HEK293T (cell line): ENCODE data around the gene TAS1R2.

Source experiments
- CTCF ChIA-PET: fragments of 350-600 bp; formaldehyde crosslinking; extraction: SDS; loops from one replicate; lab custom pipeline; 2021; ENCODE audit warnings: antibody characterized with exemption, inconsistent platforms; lab: Yijun Ruan, JAX
- POLR2A ChIA-PET: fragments of 350-600 bp; formaldehyde crosslinking; extraction: SDS; loops from one replicate; lab custom pipeline; 2020; ENCODE audit warnings: antibody characterized with exemption, inconsistent platforms; lab: Yijun Ruan, JAX
- DNase-seq: peaks from one replicate; pipeline ENCODE4 v3.0.0; 2012; ENCODE audit warnings: mixed read lengths; ENCODE audit errors: extremely low spot score
- ARNT ChIP-seq: fragments of 450-650 bp; IDR thresholded peaks from 2 replicates; pipeline ENCODE4 v1.6.1; 2017; ENCODE audit warnings: mild to moderate bottlenecking
- BHLHE40 ChIP-seq: fragments of 450-650 bp; IDR thresholded peaks from 2 replicates; pipeline ENCODE4 v1.6.1; 2016; ENCODE audit warnings: mild to moderate bottlenecking, moderate library complexity, borderline replicate concordance
- CTBP1 ChIP-seq: fragments of 450-650 bp; IDR thresholded peaks from 2 replicates; pipeline ENCODE4 v1.6.1; 2016; ENCODE audit warnings: borderline replicate concordance
- ELF4 ChIP-seq: fragments of 450-650 bp; IDR thresholded peaks from 2 replicates; pipeline ENCODE4 v1.6.1; 2017; ENCODE audit warnings: antibody characterized with exemption
- FOXA1 ChIP-seq: fragments of 450-650 bp; IDR thresholded peaks from 2 replicates; pipeline ENCODE4 v1.6.1; 2016; ENCODE audit warnings: mild to moderate bottlenecking
- FOXK2 ChIP-seq: fragments of 450-650 bp; IDR thresholded peaks from 2 replicates; pipeline ENCODE4 v1.6.1; 2016; ENCODE audit warnings: mild to moderate bottlenecking
- FOXM1 ChIP-seq: fragments of 450-650 bp; IDR thresholded peaks from 2 replicates; pipeline ENCODE4 v1.6.1; 2017; ENCODE audit warnings: mild to moderate bottlenecking, borderline replicate concordance
- HDGF ChIP-seq: fragments of 450-650 bp; IDR thresholded peaks from 2 replicates; pipeline ENCODE4 v1.6.1; 2017; ENCODE audit warnings: antibody characterized with exemption, borderline replicate concordance
- L3MBTL2 ChIP-seq: fragments of 450-650 bp; conservative IDR thresholded peaks from 2 replicates; pipeline ENCODE4 v1.6.1; 2016; ENCODE audit warnings: mild to moderate bottlenecking
- LEF1 ChIP-seq: fragments of 450-650 bp; IDR thresholded peaks from 2 replicates; pipeline ENCODE4 v1.6.1; 2017; ENCODE audit warnings: mild to moderate bottlenecking, borderline replicate concordance
- NFRKB ChIP-seq: fragments of 450-650 bp; IDR thresholded peaks from 2 replicates; pipeline ENCODE4 v1.6.1; 2016; ENCODE audit warnings: mild to moderate bottlenecking, moderate library complexity
- PKNOX1 ChIP-seq: fragments of 450-650 bp; IDR thresholded peaks from 2 replicates; pipeline ENCODE4 v1.6.1; 2016
- SP1 ChIP-seq: fragments of 450-650 bp; IDR thresholded peaks from 2 replicates; pipeline ENCODE4 v1.6.1; 2017
- SUZ12 ChIP-seq: fragments of 450-650 bp; IDR thresholded peaks from 2 replicates; pipeline ENCODE4 v1.6.1; 2016; ENCODE audit warnings: mild to moderate bottlenecking
- TARDBP ChIP-seq: fragments of 450-650 bp; IDR thresholded peaks from 2 replicates; pipeline ENCODE4 v1.6.1; 2016
- ZNF384 ChIP-seq: fragments of 450-650 bp; IDR thresholded peaks from 2 replicates; pipeline ENCODE4 v1.6.1; 2016

The TAS1R2 gene

GRCh38 chr1:18830596-18830995, 28.9 kb downstream of the TAS1R2 start:
- ChIA-PET CTCF (no interaction called here), POLR2A (no interaction called here)
- TF ChIP-seq NFRKB: no peak
- TF ChIP-seq HDGF: no peak
- TF ChIP-seq TARDBP: no peak
- no peak for TF ChIP-seq SP1
- TF ChIP-seq ELF4: no peak
- TF ChIP-seq L3MBTL2: no peak
- no peak for TF ChIP-seq FOXK2
- TF ChIP-seq LEF1: no peak
- TF ChIP-seq FOXM1: no peak
- TF ChIP-seq BHLHE40: no peak
- TF ChIP-seq ARNT: no peak
- TF ChIP-seq CTBP1: no peak
- TF ChIP-seq ZNF384: no peak
- no peak for TF ChIP-seq SUZ12
- DNase-seq: no peak

- POLR2A ChIA-PET: no interaction called here
- CTCF ChIA-PET: no interaction called here
- DNase-seq: no peak
- TF ChIP-seq ZNF384 (no peak), ELF4 (no peak), HDGF (no peak), L3MBTL2 (no peak), FOXM1 (no peak), FOXK2 (no peak), SUZ12 (no peak), SP1 (no peak), BHLHE40 (no peak), NFRKB (no peak), TARDBP (no peak), CTBP1 (no peak), FOXA1 (no peak)
These were observed 29.8 kb downstream of the TAS1R2 start for GRCh38 chr1:18829671-18830070.

GRCh38 chr1:18828224-18828623, 31.2 kb downstream of the TAS1R2 start:
- CTCF ChIA-PET: no interaction called here

GRCh38 chr1:18823438-18823837, 36.0 kb downstream of the TAS1R2 start:
- POLR2A ChIA-PET: no interaction called here
- CTCF ChIA-PET: interaction anchor here (0.9 to 1.1 kb wide), 3 partner anchors 51 to 226 kb away, joined by 3 to 5 read pairs (median 3); no protein-coding TSS in a partner anchor
- no peak for DNase-seq
- TF ChIP-seq HDGF (no peak), ELF4 (no peak)

More at GRCh38 chr1:18828224-18828623, 31.2 kb downstream of the TAS1R2 start:
- TF ChIP-seq LEF1: no peak
- no peak for DNase-seq
- POLR2A ChIA-PET: no interaction called here

- POLR2A ChIA-PET: no interaction called here
- TF ChIP-seq ARNT (no peak), LEF1 (no peak), SUZ12 (no peak), ZNF384 (no peak), CTBP1 (no peak), ELF4 (no peak), TARDBP (no peak), FOXA1 (no peak), FOXK2 (no peak)
- peak; percentile 89 for DNase-seq
- CTCF ChIA-PET: interaction anchor here (0.6 to 1.9 kb wide), 2 partner anchors 79 to 224 kb away, joined by 6 to 14 read pairs; no protein-coding TSS in a partner anchor
These were observed 38.4 kb downstream of the TAS1R2 start for GRCh38 chr1:18820791-18821641.

GRCh38 chr1:18819986-18820790, 39.3 kb downstream of the TAS1R2 start:
- no peak for TF ChIP-seq FOXK2
- ChIA-PET CTCF (interaction anchor here (0.8 to 1.9 kb wide), 2 partner anchors 223 kb away, joined by 3 to 14 read pairs; no protein-coding TSS in a partner anchor), POLR2A (no interaction called here)
- no peak for DNase-seq

- ChIA-PET POLR2A (no interaction called here), CTCF (interaction anchor here (0.5 to 1.2 kb wide), 3 partner anchors 30 to 238 kb away, joined by 3 read pairs; no protein-coding TSS in a partner anchor)
- no peak for DNase-seq
- TF ChIP-seq ZNF384 (no peak), PKNOX1 (no peak)
These were observed 40.3 kb downstream of the TAS1R2 start for GRCh38 chr1:18819203-18819602.
